ENCODE data around the gene IFITM2.
A peak's percentile ranks its signal among the peaks of the same experiment; 100 is the strongest.

IFITM2 gene

GRCh38 chr11:287821-288477 lies 19.7 kb upstream of the IFITM2 start:
- H3K4me3 ChIP-seq (ENCODE audit: low read length), result peak overlapping the region; percentile 48
- TF ChIP-seq, protein P1, sequence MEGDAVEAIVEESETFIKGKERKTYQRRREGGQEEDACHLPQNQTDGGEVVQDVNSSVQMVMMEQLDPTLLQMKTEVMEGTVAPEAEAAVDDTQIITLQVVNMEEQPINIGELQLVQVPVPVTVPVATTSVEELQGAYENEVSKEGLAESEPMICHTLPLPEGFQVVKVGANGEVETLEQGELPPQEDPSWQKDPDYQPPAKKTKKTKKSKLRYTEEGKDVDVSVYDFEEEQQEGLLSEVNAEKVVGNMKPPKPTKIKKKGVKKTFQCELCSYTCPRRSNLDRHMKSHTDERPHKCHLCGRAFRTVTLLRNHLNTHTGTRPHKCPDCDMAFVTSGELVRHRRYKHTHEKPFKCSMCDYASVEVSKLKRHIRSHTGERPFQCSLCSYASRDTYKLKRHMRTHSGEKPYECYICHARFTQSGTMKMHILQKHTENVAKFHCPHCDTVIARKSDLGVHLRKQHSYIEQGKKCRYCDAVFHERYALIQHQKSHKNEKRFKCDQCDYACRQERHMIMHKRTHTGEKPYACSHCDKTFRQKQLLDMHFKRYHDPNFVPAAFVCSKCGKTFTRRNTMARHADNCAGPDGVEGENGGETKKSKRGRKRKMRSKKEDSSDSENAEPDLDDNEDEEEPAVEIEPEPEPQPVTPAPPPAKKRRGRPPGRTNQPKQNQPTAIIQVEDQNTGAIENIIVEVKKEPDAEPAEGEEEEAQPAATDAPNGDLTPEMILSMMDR (conservative IDR thresholded peaks at IDR 0.05; ENCODE audit: low read depth, low read length), result no peak
- no peak for DNase-seq (ENCODE audit: low read depth)

GRCh38 chr11:288478-289397 lies 18.9 kb upstream of the IFITM2 start, which contains the start of gene PGGHG:
Gene PGGHG (plus strand): TSS chr11:289126. CDS start chr11:289817, 691 bp downstream.
- TF ChIP-seq, protein P1 (conservative IDR thresholded peaks at IDR 0.05; ENCODE audit: low read depth, low read length), result no peak
- H3K4me3 ChIP-seq (ENCODE audit: low read length), result peak within 1 kb of the TSS; percentile 48
- no peak for DNase-seq (ENCODE audit: low read depth)

DNA sequence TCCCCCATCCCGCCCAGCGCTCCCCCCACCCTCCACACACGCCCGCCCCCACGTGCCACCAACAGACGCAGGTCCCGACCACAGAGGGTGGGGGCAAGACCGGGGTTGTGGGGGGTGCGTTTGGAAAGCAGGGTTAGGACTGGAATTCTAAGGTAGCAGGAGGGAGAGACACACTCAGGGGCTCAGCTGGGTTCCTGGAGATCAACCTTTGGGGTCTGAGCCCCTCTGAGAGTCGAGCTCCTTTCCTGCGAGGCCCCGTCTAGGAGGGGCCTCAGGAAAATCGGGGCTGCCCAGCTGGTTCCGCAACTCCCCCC lies 18.3 kb upstream of the IFITM2 start:
- H3K4me3 ChIP-seq (ENCODE audit: low read length), result peak overlapping the region; percentile 31
- TF ChIP-seq, protein P1 (conservative IDR thresholded peaks at IDR 0.05; ENCODE audit: low read depth, low read length), result no peak
- no peak for DNase-seq (ENCODE audit: low read depth)

- peak overlapping the region; percentile 31 for H3K4me3 ChIP-seq (ENCODE audit: low read length)
- TF ChIP-seq, protein P1 (conservative IDR thresholded peaks at IDR 0.05; ENCODE audit: low read depth, low read length), result no peak
- DNase-seq (ENCODE audit: low read depth), result no peak
These were observed 17.6 kb upstream of the IFITM2 start for GRCh38 chr11:289712-290620.

- no peak overlapping the region for H3K4me3 ChIP-seq (ENCODE audit: low read length)
- TF ChIP-seq, protein P1 (conservative IDR thresholded peaks at IDR 0.05; ENCODE audit: low read depth, low read length), result no peak
- no peak for DNase-seq (ENCODE audit: low read depth)
These were observed 16.9 kb upstream of the IFITM2 start for GRCh38 chr11:290621-291231.

Data from retinal pigment epithelial cell (primary cell).